Mesenchymal stem cell (in vitro differentiated cells and primary cell): ENCODE results near the gene TMEM117.

Experiments used
- DNase-seq: peaks from one replicate; pipeline ENCODE4 v3.0.0-alpha.2; 2013
- H2AFZ ChIP-seq: one replicate; pipeline ENCODE4 v1.6.1; 2013; ENCODE audit warnings: low read depth, mild to moderate bottlenecking, control low read depth, inconsistent platforms, low read length, moderate library complexity
- H2AK5ac ChIP-seq: 2 replicates; pipeline ENCODE4 v1.6.1; 2013; ENCODE audit warnings: low read length, moderate library complexity, mild to moderate bottlenecking, inconsistent platforms; ENCODE audit not compliant: severe bottlenecking
- H2BK120ac ChIP-seq: one replicate; pipeline ENCODE4 v1.6.1; 2013; ENCODE audit warnings: low read depth, mild to moderate bottlenecking, inconsistent platforms, low read length, moderate library complexity
- H2BK12ac ChIP-seq, 2 experiments: one replicate each; pipeline ENCODE4 v1.6.1; 2013; ENCODE audit warnings: inconsistent platforms in 2 of 2, low read length in 2 of 2, mild to moderate bottlenecking in 2 of 2, moderate library complexity in 2 of 2, control low read depth in 1 of 2
- H2BK15ac ChIP-seq: one replicate; pipeline ENCODE4 v1.6.1; 2013; ENCODE audit warnings: mild to moderate bottlenecking, low read depth, inconsistent platforms; ENCODE audit not compliant: poor library complexity, severe bottlenecking
- H2BK5ac ChIP-seq: 2 replicates; pipeline ENCODE4 v1.6.1; 2013; ENCODE audit warnings: low read depth, mild to moderate bottlenecking, low read length, control low read depth, inconsistent platforms; ENCODE audit not compliant: poor library complexity, severe bottlenecking
- H3K14ac ChIP-seq, 2 experiments: one replicate each; pipeline ENCODE4 v1.6.1; 2013; ENCODE audit warnings: inconsistent platforms in 2 of 2, low read length in 2 of 2, control low read depth in 1 of 2, mild to moderate bottlenecking in 1 of 2, moderate library complexity in 1 of 2
- H3K18ac ChIP-seq, 2 experiments: one replicate each; pipeline ENCODE4 v1.6.1; 2013; ENCODE audit warnings: inconsistent platforms in 2 of 2, low read length in 2 of 2, control low read depth in 1 of 2, low read depth in 1 of 2, mild to moderate bottlenecking in 1 of 2
- H3K23ac ChIP-seq, 2 experiments: one replicate each; pipeline ENCODE4 v1.6.1; 2013; ENCODE audit warnings: inconsistent platforms in 2 of 2, low read length in 2 of 2, mild to moderate bottlenecking in 2 of 2, moderate library complexity in 2 of 2, control low read depth in 1 of 2
- H3K27ac ChIP-seq: 2 replicates; pipeline ENCODE4 v1.5.1; 2013; ENCODE audit warnings: mild to moderate bottlenecking, moderate library complexity, low read length, control low read depth, inconsistent platforms; ENCODE audit not compliant: poor library complexity, severe bottlenecking
- H3K27me3 ChIP-seq, 2 experiments: 2 replicates each; pipeline versions ENCODE4 v1.6.1 to v1.7.0; 2013; ENCODE audit warnings: low read length in 2 of 2, mild to moderate bottlenecking in 2 of 2, moderate library complexity in 2 of 2, control low read depth in 1 of 2, inconsistent platforms in 1 of 2; ENCODE audit not compliant: control insufficient read depth in 1 of 2, insufficient read depth in 1 of 2
- H3K36me3 ChIP-seq, 2 experiments: 2 replicates each; pipeline versions ENCODE4 v1.6.1 to v1.7.0; 2013; ENCODE audit warnings: low read length in 2 of 2, control low read depth in 1 of 2, inconsistent platforms in 1 of 2, low read depth in 1 of 2, mild to moderate bottlenecking in 1 of 2; ENCODE audit not compliant: insufficient read depth in 2 of 2, control insufficient read depth in 1 of 2
- H3K4ac ChIP-seq, 2 experiments: one replicate each; pipeline ENCODE4 v1.6.1; 2013; ENCODE audit warnings: inconsistent platforms in 2 of 2, low read length in 2 of 2, mild to moderate bottlenecking in 2 of 2, moderate library complexity in 2 of 2, control low read depth in 1 of 2, low read depth in 1 of 2
- H3K4me1 ChIP-seq: 2 replicates; pipeline ENCODE4 v1.6.1; 2013; ENCODE audit warnings: low read depth, low read length, control low read depth; ENCODE audit not compliant: control insufficient read depth, insufficient read depth
- H3K4me2 ChIP-seq: 2 replicates; pipeline ENCODE4 v1.6.1; 2013; ENCODE audit warnings: low read length, mild to moderate bottlenecking, inconsistent platforms; ENCODE audit not compliant: poor library complexity, severe bottlenecking
- H3K4me3 ChIP-seq, 2 experiments: 2 replicates each; pipeline versions ENCODE4 v1.5.1 to v1.7.0; 2013; ENCODE audit warnings: low read length in 2 of 2, mild to moderate bottlenecking in 2 of 2, control low read depth in 1 of 2, low read depth in 1 of 2; ENCODE audit not compliant: insufficient read depth in 1 of 2
- H3K79me1 ChIP-seq: replicated peaks from 2 replicates; pipeline ENCODE4 v1.6.1; 2013; ENCODE audit warnings: mild to moderate bottlenecking, control low read depth, low read length, inconsistent platforms; ENCODE audit not compliant: poor library complexity, severe bottlenecking
- H3K9ac ChIP-seq: 2 replicates; pipeline ENCODE4 v1.7.0; 2013; ENCODE audit warnings: mild to moderate bottlenecking, low read length, moderate library complexity
- H3K9me3 ChIP-seq: 2 replicates; pipeline ENCODE4 v1.7.0; 2013; ENCODE audit warnings: mild to moderate bottlenecking, low read length; ENCODE audit not compliant: control insufficient read depth
- H4K8ac ChIP-seq: one replicate; pipeline ENCODE4 v1.6.1; 2013; ENCODE audit warnings: inconsistent platforms, mild to moderate bottlenecking, low read length, moderate library complexity
- H4K91ac ChIP-seq: one replicate; pipeline ENCODE4 v1.6.1; 2013; ENCODE audit warnings: mild to moderate bottlenecking, low read length, inconsistent platforms
- WGBS: methylation state at CpG from one replicate; pipeline ENCODE4 v1.1.7; 2013; ENCODE audit warnings: mixed read lengths; 5-methylcytosine and 5-hydroxymethylcytosine counted together

Gene TMEM117

DNA sequence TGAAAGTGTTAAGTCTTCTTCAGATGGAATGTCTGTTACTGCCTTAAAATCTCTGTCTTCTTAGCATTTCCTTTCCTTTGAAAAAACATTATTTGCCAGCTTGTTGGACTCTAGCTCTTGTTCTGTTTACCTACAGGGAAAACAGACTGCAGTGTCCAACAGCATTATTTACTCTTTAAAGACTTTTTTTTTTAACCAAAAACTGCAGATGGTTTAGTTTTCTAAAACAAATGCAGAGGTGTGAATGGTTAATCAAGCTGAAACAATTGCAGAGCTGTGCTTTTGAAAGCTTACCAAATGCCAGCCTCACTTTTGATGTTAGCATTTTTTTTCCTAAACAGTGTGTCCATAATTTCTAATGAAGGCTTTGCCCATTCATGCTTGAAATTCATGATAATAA, 323.3 kb downstream of the TMEM117 start:
- no peaks in the 10 kb centered on the region for H3K79me1 ChIP-seq
- H3K27ac ChIP-seq: no peak overlapping the region
- no peak overlapping the region for H3K4me3 ChIP-seq
- H2BK5ac ChIP-seq: no peak overlapping the region
- no peaks in the 10 kb centered on the region for H3K9me3 ChIP-seq
- H2BK12ac ChIP-seq: no peak overlapping the region
- H3K4me2 ChIP-seq: no peak overlapping the region
- no peak overlapping the region for H2AFZ ChIP-seq
- no peak overlapping the region for H3K9ac ChIP-seq
- H3K36me3 ChIP-seq: no peaks in the 10 kb centered on the region
- H3K4ac ChIP-seq: no peak overlapping the region
- no peak overlapping the region for H2BK120ac ChIP-seq
- no peak overlapping the region for H4K91ac ChIP-seq
- no peak overlapping the region for H3K18ac ChIP-seq
- H4K8ac ChIP-seq: no peak overlapping the region
- no peaks in the 10 kb centered on the region for H3K27me3 ChIP-seq
- H3K4me1 ChIP-seq: no peaks in the 10 kb centered on the region
- DNase-seq: no peak
- H3K23ac ChIP-seq: no peak overlapping the region
- no peak overlapping the region for H2BK15ac ChIP-seq
- no peak overlapping the region for H3K14ac ChIP-seq
- no peak overlapping the region for H2AK5ac ChIP-seq

DNA sequence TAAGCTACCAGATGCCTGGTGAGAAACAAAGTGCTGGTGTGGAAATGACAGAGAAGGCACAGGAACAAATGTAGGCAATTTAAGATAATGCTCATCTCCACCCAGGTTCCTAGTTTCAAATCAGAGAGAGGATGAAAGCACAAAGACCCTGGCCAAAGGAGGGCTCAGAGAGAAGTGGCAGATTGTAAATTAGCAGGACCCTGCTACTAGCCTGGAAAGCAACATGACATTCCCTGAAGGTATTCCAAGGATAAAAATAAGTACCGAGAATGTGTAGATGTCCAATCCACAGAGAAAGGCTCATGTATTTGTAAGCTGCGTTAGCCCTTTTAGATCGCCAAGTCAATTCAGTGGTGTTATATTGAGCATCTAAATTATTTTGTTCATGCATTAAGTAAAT, 324.0 kb downstream of the TMEM117 start:
- no peak overlapping the region for H2BK15ac ChIP-seq
- H3K18ac ChIP-seq: no peak overlapping the region
- no peak overlapping the region for H4K91ac ChIP-seq
- no peak overlapping the region for H2AFZ ChIP-seq
- no peaks in the 10 kb centered on the region for H3K4me1 ChIP-seq
- H2BK120ac ChIP-seq: no peak overlapping the region
- H3K23ac ChIP-seq: no peak overlapping the region
- no peaks in the 10 kb centered on the region for H3K9me3 ChIP-seq
- no peaks in the 10 kb centered on the region for H3K79me1 ChIP-seq
- WGBS: 90% methylated on average over 1 of the region's 3 CpGs
- H4K8ac ChIP-seq: no peak overlapping the region
- no peak overlapping the region for H3K4me3 ChIP-seq
- no peak overlapping the region for H3K14ac ChIP-seq
- no peak overlapping the region for H3K27ac ChIP-seq
- DNase-seq: no peak
- no peak overlapping the region for H3K4me2 ChIP-seq
- no peak overlapping the region for H2AK5ac ChIP-seq
- no peak overlapping the region for H3K4ac ChIP-seq
- no peak overlapping the region for H2BK5ac ChIP-seq
- no peaks in the 10 kb centered on the region for H3K36me3 ChIP-seq
- no peak overlapping the region for H3K9ac ChIP-seq
- H2BK12ac ChIP-seq: no peak overlapping the region
- no peaks in the 10 kb centered on the region for H3K27me3 ChIP-seq

DNA sequence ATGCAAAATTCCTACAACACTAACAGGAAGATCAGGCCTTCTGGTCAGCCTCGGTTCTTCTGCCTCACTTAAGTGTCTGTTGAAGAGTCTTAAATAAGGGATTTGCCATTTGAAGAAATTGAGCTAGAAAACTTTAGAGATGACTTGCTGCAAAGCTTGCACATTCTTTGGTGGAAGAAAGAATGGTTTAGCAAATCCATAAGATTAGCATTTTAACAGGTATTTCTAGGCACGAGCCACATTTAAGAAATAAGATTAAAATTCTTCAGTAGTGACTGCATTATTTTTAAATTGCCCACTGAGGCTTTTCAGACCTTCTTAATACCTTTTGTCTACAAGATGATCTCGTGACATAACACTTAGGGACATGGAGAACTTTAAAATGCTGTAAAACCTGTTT, 327.1 kb downstream of the TMEM117 start:
- no peak overlapping the region for H2BK5ac ChIP-seq
- no peak overlapping the region for H2BK12ac ChIP-seq
- no peak overlapping the region for H2BK120ac ChIP-seq
- DNase-seq: no peak
- H2BK15ac ChIP-seq: no peak overlapping the region
- H3K4me2 ChIP-seq: no peak overlapping the region
- no peak overlapping the region for H3K18ac ChIP-seq
- H3K79me1 ChIP-seq: no peaks in the 10 kb centered on the region
- H3K4ac ChIP-seq: no peak overlapping the region
- no peak overlapping the region for H4K91ac ChIP-seq
- no peak overlapping the region for H3K9ac ChIP-seq
- no peak overlapping the region for H3K4me3 ChIP-seq
- H3K9me3 ChIP-seq: no peaks in the 10 kb centered on the region
- no peak overlapping the region for H3K14ac ChIP-seq
- no peak overlapping the region for H2AFZ ChIP-seq
- WGBS: 89% methylated on average over 1 of the region's 3 CpGs
- no peaks in the 10 kb centered on the region for H3K27me3 ChIP-seq
- no peak overlapping the region for H2AK5ac ChIP-seq
- H3K36me3 ChIP-seq: no peaks in the 10 kb centered on the region
- no peak overlapping the region for H3K23ac ChIP-seq
- no peak overlapping the region for H4K8ac ChIP-seq
- no peaks in the 10 kb centered on the region for H3K4me1 ChIP-seq
- no peak overlapping the region for H3K27ac ChIP-seq

DNA sequence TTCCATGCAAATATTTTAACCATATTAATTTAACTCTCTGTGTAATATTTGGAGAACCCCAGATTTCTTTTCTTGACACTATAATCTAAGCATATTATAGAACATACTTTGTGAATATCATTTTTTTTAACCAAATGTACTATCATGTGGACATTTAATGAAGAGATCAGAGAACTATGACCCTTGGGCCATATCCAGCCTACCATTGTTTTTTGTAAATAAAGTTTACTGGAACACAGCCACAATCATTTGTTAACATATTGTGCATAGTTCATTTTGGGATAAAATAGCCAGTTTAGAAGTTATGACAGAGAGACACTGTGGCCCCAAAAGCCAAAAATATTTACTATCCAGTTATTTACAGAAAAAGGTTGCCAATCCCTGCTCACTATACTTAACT, 338.2 kb downstream of the TMEM117 start:
- no peak overlapping the region for H2AK5ac ChIP-seq
- no peaks in the 10 kb centered on the region for H3K79me1 ChIP-seq
- H4K91ac ChIP-seq: no peak overlapping the region
- no peak overlapping the region for H3K4me2 ChIP-seq
- no peak overlapping the region for H3K18ac ChIP-seq
- H3K9me3 ChIP-seq: peaks cover 6% of the 10 kb centered on the region
- H2BK120ac ChIP-seq: no peak overlapping the region
- H3K4me1 ChIP-seq: no peaks in the 10 kb centered on the region
- no peaks in the 10 kb centered on the region for H3K36me3 ChIP-seq
- H4K8ac ChIP-seq: no peak overlapping the region
- no peak for DNase-seq
- H2BK12ac ChIP-seq: no peak overlapping the region
- H3K27ac ChIP-seq: no peak overlapping the region
- H3K9ac ChIP-seq: no peak overlapping the region
- no peak overlapping the region for H2BK5ac ChIP-seq
- no peak overlapping the region for H3K23ac ChIP-seq
- no peak overlapping the region for H3K4me3 ChIP-seq
- no peak overlapping the region for H3K14ac ChIP-seq
- no peak overlapping the region for H3K4ac ChIP-seq
- no peaks in the 10 kb centered on the region for H3K27me3 ChIP-seq
- no peak overlapping the region for H2AFZ ChIP-seq
- H2BK15ac ChIP-seq: no peak overlapping the region
